T-helper 9 cell (primary cell): ENCODE measurements around the gene PPP1R13B.

ENCODE experiments used
- DNase-seq: peaks from one replicate; pipeline ENCODE4 v3.0.0-alpha.2; 2020

PPP1R13B gene

GRCh38 chr14:103879570-103880347, 32.4 kb upstream of the PPP1R13B start:
- no peak for DNase-seq

GRCh38 chr14:103879118-103879569, 31.8 kb upstream of the PPP1R13B start:
- DNase-seq = no peak

GRCh38 chr14:103878180-103878579, 30.8 kb upstream of the PPP1R13B start:
- no peak for DNase-seq

GRCh38 chr14:103875010-103875409, 27.6 kb upstream of the PPP1R13B start:
- no peak for DNase-seq

GRCh38 chr14:103872481-103873113, 25.2 kb upstream of the PPP1R13B start:
- DNase-seq = no peak

- peak; percentile 67 for DNase-seq
Observed at GRCh38 chr14:103871596-103872480, 24.5 kb upstream of the PPP1R13B start.

GRCh38 chr14:103870891-103871595, 23.7 kb upstream of the PPP1R13B start:
- DNase-seq = no peak

GRCh38 chr14:103870144-103870876, 22.9 kb upstream of the PPP1R13B start:
- no peak for DNase-seq

GRCh38 chr14:103869406-103870143, 22.2 kb upstream of the PPP1R13B start:
- no peak for DNase-seq

GRCh38 chr14:103868242-103868897, 21.0 kb upstream of the PPP1R13B start:
- no peak for DNase-seq

GRCh38 chr14:103867523-103867953, 20.2 kb upstream of the PPP1R13B start:
- no peak for DNase-seq

- no peak for DNase-seq
Observed at GRCh38 chr14:103867020-103867419, 19.6 kb upstream of the PPP1R13B start.

- DNase-seq = no peak
Observed at GRCh38 chr14:103863245-103863644, 15.9 kb upstream of the PPP1R13B start.

GRCh38 chr14:103862393-103862782, 15.0 kb upstream of the PPP1R13B start:
- no peak for DNase-seq

- DNase-seq = no peak
Observed at GRCh38 chr14:103861413-103862392, 14.3 kb upstream of the PPP1R13B start.

- DNase-seq = no peak
Observed at GRCh38 chr14:103859416-103860202, 12.2 kb upstream of the PPP1R13B start.

GRCh38 chr14:103858063-103858781, 10.8 kb upstream of the PPP1R13B start:
- DNase-seq = no peak

GRCh38 chr14:103857256-103857655, 9.9 kb upstream of the PPP1R13B start:
- no peak for DNase-seq
